ENCODE data around the gene AKR1C3. TPM values are rescaled to one million over a fixed set of nuclear protein-coding genes. Genes with fewer than 3 reads are reported as not detected.

The AKR1C3 gene
- total RNA-seq, 1 experiment from 2014 or later = 24.0 TPM

DNA sequence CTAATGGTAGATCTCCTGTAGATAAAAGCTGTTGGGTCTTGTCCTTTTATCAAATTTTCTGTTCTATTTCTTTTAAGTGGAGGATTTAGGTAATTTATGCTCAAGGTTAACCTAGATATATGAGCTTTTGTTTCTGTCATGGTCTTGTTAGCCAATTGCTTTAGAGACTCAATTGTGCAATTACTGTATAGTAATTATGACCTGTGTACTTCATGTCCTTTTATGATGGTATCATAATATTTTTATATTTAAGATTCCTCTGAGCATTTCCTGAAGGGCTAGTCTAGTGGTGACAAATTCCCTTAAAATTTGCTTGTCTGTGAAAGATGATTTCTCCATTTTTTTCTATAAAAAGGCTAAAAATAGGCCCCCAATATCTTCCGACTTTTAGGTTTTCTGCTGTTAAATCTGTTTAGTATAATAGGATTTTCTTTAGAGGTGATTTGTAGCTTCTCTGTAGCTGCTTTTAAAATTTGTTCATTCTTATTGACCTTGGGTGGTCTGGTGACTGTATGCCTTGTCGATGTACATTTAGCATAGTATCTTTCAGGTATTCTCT, 5.4 kb upstream of the AKR1C3 start:
- H4K20me1 ChIP-seq (ENCODE audit: low read length) = no peaks in the 10 kb centered on the region
- H3K9me3 ChIP-seq (ENCODE audit: low read length) = no peaks in the 10 kb centered on the region
- ATAC-seq = no peak
- no TSS peak for BruUV-seq (replicated peaks)
- H3K79me2 ChIP-seq (ENCODE audit: low read length) = no peaks in the 10 kb centered on the region
- no peak overlapping the region for H3K4me2 ChIP-seq (ENCODE audit: low read length)
- POLR2A ChIA-PET (ENCODE audit: unreplicated experiment) = no interaction called here
- no peak for DNase-seq
- CTCF ChIA-PET = no interaction called here
- H3K27ac ChIP-seq (ENCODE audit: low read length) = no peak overlapping the region
- no peak overlapping the region for H2AFZ ChIP-seq (ENCODE audit: low read length)
- no peaks in the 10 kb centered on the region for H3F3A ChIP-seq (ENCODE audit: low read length, unreplicated experiment)
- no peak overlapping the region for H3K9ac ChIP-seq (ENCODE audit: low read length)
- intact Hi-C loops (cut with micrococcal nuclease) = no loop called here
- TF ChIP-seq EZH2 (IDR thresholded peaks at IDR 0.05; ENCODE audit: low read length, unreplicated experiment) (no peak), EZH2phosphoT487 (IDR thresholded peaks at IDR 0.05; ENCODE audit: borderline replicate concordance, low read length) (no peak)
- TF ChIP-seq, protein P1, sequence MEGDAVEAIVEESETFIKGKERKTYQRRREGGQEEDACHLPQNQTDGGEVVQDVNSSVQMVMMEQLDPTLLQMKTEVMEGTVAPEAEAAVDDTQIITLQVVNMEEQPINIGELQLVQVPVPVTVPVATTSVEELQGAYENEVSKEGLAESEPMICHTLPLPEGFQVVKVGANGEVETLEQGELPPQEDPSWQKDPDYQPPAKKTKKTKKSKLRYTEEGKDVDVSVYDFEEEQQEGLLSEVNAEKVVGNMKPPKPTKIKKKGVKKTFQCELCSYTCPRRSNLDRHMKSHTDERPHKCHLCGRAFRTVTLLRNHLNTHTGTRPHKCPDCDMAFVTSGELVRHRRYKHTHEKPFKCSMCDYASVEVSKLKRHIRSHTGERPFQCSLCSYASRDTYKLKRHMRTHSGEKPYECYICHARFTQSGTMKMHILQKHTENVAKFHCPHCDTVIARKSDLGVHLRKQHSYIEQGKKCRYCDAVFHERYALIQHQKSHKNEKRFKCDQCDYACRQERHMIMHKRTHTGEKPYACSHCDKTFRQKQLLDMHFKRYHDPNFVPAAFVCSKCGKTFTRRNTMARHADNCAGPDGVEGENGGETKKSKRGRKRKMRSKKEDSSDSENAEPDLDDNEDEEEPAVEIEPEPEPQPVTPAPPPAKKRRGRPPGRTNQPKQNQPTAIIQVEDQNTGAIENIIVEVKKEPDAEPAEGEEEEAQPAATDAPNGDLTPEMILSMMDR (conservative IDR thresholded peaks at IDR 0.05; ENCODE audit: low read depth, low read length) = no peak
- no peaks in the 10 kb centered on the region for H3K4me1 ChIP-seq (ENCODE audit: insufficient read depth, low read length)
- H3K36me3 ChIP-seq (ENCODE audit: low read depth, low read length) = no peaks in the 10 kb centered on the region; the same call in 1 of the 2 replicates
- H3K9me2 ChIP-seq (replicated peaks; ENCODE audit: low read length) = no peaks in the 10 kb centered on the region
- no peaks in the 10 kb centered on the region for H3K27me3 ChIP-seq (ENCODE audit: low read length)
- no peak overlapping the region for H3K4me3 ChIP-seq (ENCODE audit: low read length)

DNA sequence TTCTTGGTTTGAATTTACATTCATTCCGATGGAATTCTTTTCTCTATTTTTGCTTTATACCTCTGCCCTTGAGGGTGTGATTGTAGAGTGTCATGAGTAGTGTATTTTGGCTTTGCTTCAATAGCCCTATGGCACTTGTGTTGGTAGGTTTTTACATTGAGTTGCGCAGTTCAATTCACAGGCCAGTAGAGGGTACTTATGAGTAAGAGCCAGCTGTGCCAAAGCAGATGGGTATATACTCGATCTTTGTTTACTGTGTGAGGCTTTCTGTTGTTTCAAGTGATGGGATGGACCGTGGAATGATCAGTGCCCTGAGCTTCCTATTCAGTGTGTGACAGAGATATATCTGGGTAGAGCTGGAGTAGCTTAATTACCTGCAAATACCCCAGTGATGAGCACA, 4.3 kb upstream of the AKR1C3 start:
- H3K36me3 ChIP-seq (ENCODE audit: low read depth, low read length) = no peaks in the 10 kb centered on the region; the same call in 1 of the 2 replicates
- H3K27ac ChIP-seq (ENCODE audit: low read length) = no peak overlapping the region
- H3K27me3 ChIP-seq (ENCODE audit: low read length) = no peaks in the 10 kb centered on the region
- H3K4me3 ChIP-seq (ENCODE audit: low read length) = no peak overlapping the region
- H3K9me2 ChIP-seq (replicated peaks; ENCODE audit: low read length) = no peaks in the 10 kb centered on the region
- CTCF ChIA-PET = no interaction called here
- H3K4me2 ChIP-seq (ENCODE audit: low read length) = no peak overlapping the region
- H2AFZ ChIP-seq (ENCODE audit: low read length) = no peak overlapping the region
- H4K20me1 ChIP-seq (ENCODE audit: low read length) = no peaks in the 10 kb centered on the region
- H3K9ac ChIP-seq (ENCODE audit: low read length) = no peak overlapping the region
- ATAC-seq = no peak; the same call in 1 of the 2 replicates
- H3K79me2 ChIP-seq (ENCODE audit: low read length) = no peaks in the 10 kb centered on the region
- peak; percentile 49 for DNase-seq
- H3K9me3 ChIP-seq (ENCODE audit: low read length) = no peaks in the 10 kb centered on the region
- POLR2A ChIA-PET (ENCODE audit: unreplicated experiment) = no interaction called here
- H3K4me1 ChIP-seq (ENCODE audit: insufficient read depth, low read length) = no peaks in the 10 kb centered on the region
- TF ChIP-seq, protein P1 (conservative IDR thresholded peaks at IDR 0.05; ENCODE audit: low read depth, low read length) = peak; percentile 49
- TF ChIP-seq EZH2phosphoT487 (IDR thresholded peaks at IDR 0.05; ENCODE audit: borderline replicate concordance, low read length) = no peak
- BruUV-seq (replicated peaks) = no TSS peak
- intact Hi-C loops (cut with micrococcal nuclease) = loop anchor here (5.0 kb wide), 1 partner anchor 292 kb away; no protein-coding TSS in a partner anchor
- no peaks in the 10 kb centered on the region for H3F3A ChIP-seq (ENCODE audit: low read length, unreplicated experiment)

DNA sequence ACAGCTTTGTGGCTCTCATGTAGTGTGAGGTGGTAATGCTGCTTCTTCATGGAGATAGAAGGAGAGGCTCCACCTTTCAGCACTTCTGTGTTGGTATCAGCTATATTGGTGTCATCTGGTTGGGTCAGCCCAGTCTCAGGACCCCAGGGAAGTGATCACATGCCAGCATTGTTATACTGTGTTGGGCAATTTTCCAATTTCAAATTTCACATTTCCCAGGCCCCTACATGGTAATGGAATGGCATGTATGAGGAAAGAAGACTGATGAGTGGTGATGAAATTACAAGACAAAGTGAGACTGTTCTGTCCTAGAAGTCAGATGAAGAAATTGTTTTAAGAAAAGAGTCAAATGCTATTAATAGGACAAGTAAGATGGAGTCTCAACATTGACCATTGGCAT, 3.7 kb upstream of the AKR1C3 start:
- ChIA-PET POLR2A (ENCODE audit: unreplicated experiment) (no interaction called here), CTCF (no interaction called here)
- no peaks in the 10 kb centered on the region for H3K9me2 ChIP-seq (replicated peaks; ENCODE audit: low read length)
- BruUV-seq (replicated peaks) = no TSS peak
- DNase-seq (no peak), ATAC-seq (no peak)
- no peak overlapping the region for H3K9ac ChIP-seq (ENCODE audit: low read length)
- TF ChIP-seq, protein P1 (conservative IDR thresholded peaks at IDR 0.05; ENCODE audit: low read depth, low read length) = no peak
- no peak for TF ChIP-seq EZH2 (IDR thresholded peaks at IDR 0.05; ENCODE audit: low read length, unreplicated experiment)
- no peak for TF ChIP-seq EZH2phosphoT487 (IDR thresholded peaks at IDR 0.05; ENCODE audit: borderline replicate concordance, low read length)
- H3K9me3 ChIP-seq (ENCODE audit: low read length) = no peaks in the 10 kb centered on the region
- H3K4me3 ChIP-seq (ENCODE audit: low read length) = no peak overlapping the region
- H3K4me2 ChIP-seq (ENCODE audit: low read length) = no peak overlapping the region
- no peaks in the 10 kb centered on the region for H3K27me3 ChIP-seq (ENCODE audit: low read length)
- H4K20me1 ChIP-seq (ENCODE audit: low read length) = no peaks in the 10 kb centered on the region
- H3K36me3 ChIP-seq (ENCODE audit: low read depth, low read length) = no peaks in the 10 kb centered on the region; the same call in 1 of the 2 replicates
- H3K79me2 ChIP-seq (ENCODE audit: low read length) = no peaks in the 10 kb centered on the region
- H3K27ac ChIP-seq (ENCODE audit: low read length) = no peak overlapping the region
- intact Hi-C loops (cut with micrococcal nuclease) = loop anchor here (5.0 kb wide), 1 partner anchor 292 kb away; no protein-coding TSS in a partner anchor
- H3F3A ChIP-seq (ENCODE audit: low read length, unreplicated experiment) = no peaks in the 10 kb centered on the region
- no peaks in the 10 kb centered on the region for H3K4me1 ChIP-seq (ENCODE audit: insufficient read depth, low read length)
- no peak overlapping the region for H2AFZ ChIP-seq (ENCODE audit: low read length)
